Epithelial cell of prostate (primary cell): ENCODE data around the gene ARNT2.
A peak's percentile ranks its signal among the peaks of the same experiment; 100 is the strongest.
"Not testable (repeated sequence)": the region's sequence is repeated elsewhere in the genome, so short reads cannot be mapped to it uniquely, and the experiment has no call there.

ENCODE experiments used
- DNase-seq: peaks from one replicate; pipeline ENCODE4 v3.0.0-alpha.2; 2011; ENCODE audit warnings: low read depth, low spot score
- H3K27ac ChIP-seq: fragments of 450-650 bp; 2 replicates; pipeline ENCODE4 v1.5.1; 2017; ENCODE audit warnings: mild to moderate bottlenecking

The ARNT2 gene

GRCh38 chr15:80635953-80636352 is 231.8 kb downstream of the ARNT2 start:
- no peak for DNase-seq
- H3K27ac ChIP-seq: no peak overlapping the region

- H3K27ac ChIP-seq: no peak overlapping the region
- DNase-seq: peak; percentile 22
Observed at GRCh38 chr15:80636675-80637074, 232.5 kb downstream of the ARNT2 start.

DNA sequence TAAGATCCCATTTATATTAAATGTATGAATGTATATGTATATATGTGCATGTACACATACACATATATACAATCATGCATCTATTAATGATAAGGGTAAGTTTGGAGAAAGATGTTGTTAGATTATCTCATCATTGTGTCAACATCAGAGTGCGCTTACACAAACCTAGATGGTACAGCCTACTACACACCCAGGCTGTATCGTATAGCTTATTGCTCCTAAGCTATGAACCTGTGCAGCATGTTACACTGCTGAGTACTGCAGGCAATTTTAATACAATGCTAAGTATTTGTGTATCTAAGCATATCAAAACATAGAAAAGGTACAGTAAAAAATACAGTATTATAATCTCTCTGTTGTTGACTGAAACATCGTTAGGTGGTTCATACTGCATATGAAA is 233.6 kb downstream of the ARNT2 start:
- no peak for DNase-seq
- H3K27ac ChIP-seq: no peak overlapping the region

DNA sequence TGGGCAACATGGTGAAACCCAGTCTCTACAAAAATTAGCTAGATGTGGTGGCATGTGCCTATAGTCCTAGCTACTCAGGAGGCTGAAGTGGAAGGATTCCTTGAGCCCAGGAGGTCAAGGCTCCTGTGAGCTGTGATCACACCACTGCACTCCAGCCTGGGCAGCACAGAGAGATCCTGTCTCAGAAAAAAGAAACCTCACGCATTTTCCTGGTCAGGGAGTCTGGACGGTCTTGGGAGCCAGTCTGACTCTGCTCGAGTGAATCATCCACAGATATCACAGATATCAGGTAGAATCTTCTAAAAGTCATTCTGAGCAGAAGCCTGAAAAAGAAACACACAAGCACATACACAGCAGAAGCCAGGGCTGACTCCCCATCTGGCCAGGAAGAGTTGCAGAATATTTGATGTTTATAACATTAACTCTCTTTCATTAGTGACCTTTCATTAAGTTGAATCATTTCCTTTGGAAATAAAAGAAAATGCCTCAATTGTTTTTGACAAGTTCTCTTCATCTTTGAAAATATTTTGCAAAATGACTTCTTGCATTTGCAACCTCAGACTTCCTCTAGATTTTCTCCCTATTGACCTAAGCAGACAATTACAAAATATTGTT is 234.5 kb downstream of the ARNT2 start:
- no peak for DNase-seq
- no peak overlapping the region for H3K27ac ChIP-seq

- DNase-seq: no peak
- H3K27ac ChIP-seq: no peak overlapping the region
Observed at GRCh38 chr15:80639168-80639555, 235.0 kb downstream of the ARNT2 start.

DNA sequence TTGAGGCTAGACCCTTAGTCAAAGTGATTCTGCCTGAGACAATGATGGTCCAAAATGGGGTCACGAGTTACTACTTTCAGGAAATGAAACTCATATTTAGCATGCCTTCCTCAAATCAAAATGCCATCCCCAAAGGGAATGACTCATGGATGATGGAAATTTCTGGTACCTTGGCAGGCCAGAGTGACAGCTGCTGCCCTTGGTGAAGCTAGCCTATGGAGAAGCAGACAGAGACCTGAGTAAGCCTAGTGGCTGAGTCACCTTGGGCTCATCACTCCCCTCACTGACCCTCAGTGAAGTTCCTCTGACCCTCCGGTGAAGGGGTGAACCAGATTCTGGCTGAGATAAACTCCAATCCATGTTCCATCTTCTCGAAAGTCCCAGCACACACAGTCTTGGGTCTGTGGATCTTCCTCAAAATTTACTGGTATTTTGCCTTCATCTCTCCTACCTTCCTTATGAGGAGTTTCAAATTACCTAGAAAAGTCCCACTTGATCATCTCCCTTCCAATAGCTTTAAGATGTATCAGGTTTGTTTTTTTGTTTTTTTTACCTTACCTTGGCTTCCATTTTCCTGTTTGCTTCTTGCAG is 236.4 kb downstream of the ARNT2 start:
- no peak for DNase-seq
- H3K27ac ChIP-seq: no peak overlapping the region

GRCh38 chr15:80641384-80641783 is 237.2 kb downstream of the ARNT2 start:
- DNase-seq: no peak
- no peak overlapping the region for H3K27ac ChIP-seq

DNA sequence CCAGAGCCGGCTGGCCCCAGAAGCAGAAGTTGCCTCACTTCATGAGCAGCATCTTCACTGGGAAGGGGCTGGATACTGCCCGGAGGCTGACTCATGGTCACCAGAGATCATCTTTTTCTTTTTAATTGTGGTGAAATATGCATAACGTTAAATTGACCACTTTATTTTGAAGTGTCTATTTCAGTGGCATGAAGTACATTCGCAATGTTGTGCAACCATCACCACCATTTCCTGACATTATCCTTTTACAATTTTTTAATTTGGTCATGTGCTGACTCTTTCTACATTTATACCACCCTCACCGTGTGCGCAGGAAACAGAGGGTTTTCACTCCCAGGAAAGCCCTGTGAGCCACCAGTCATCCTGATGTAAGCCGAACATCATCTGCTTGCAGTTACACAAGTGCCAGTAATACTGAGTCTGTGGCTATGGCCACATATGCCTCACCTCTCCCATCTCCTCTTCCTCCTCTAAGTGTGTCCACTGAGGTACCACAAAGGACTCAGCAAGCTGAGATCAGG is 239.3 kb downstream of the ARNT2 start:
- H3K27ac ChIP-seq: no peak overlapping the region
- DNase-seq: no peak

DNA sequence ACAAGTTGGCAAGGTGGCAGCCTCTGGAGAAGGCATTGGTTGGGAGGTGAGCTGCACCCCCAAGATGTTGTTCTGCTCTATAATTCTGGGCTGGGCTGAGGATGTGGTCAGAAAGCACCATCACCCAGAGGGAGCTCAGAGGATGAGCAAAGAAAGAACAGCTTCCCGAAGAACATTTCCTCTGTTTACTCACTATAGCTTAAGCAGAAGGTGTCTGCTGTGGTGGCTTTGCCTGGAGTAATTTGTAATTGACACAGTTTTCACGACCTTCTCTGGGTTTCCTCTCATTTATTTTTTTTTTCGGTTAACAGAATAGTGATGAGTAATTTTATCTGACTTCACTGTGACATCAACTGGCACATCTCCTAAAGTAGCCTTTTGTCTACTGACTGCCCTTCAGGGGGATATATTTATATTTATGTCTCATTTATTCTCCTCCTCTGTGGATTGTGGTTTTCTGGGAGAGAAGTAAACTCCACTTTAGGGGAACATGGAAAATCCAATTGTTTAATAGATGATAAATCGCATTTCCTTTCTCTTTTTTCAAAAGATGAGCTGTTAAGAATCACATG is 241.4 kb downstream of the ARNT2 start:
- no peak for DNase-seq
- H3K27ac ChIP-seq: no peak overlapping the region

- DNase-seq, H3K27ac ChIP-seq: not testable (repeated sequence)
Observed at GRCh38 chr15:80647424-80647823, 243.2 kb downstream of the ARNT2 start.
